Ovary (tissue), 3 donors: ENCODE data around the gene TMIGD2.

Experiments
- EP300 ChIP-seq: sonication (generic); formaldehyde crosslinking; IDR thresholded peaks from one replicate; pipeline ENCODE4 v1.6.1; 2017; ENCODE audit warnings: antibody characterized with exemption
- POLR2A ChIP-seq: fragments of 450-650 bp; IDR thresholded peaks from one replicate; pipeline ENCODE4 v1.6.1; 2017; ENCODE audit warnings: antibody characterized with exemption, mild to moderate bottlenecking, moderate library complexity
- TF ChIP-seq, protein P1 (sequence below), 3 donors: fragments of 450-650 bp in 2 of 3; fragments of 200-600 bp in 1 of 3; IDR thresholded peaks; one replicate each; pipeline versions ENCODE4 v1.5.1 to v1.8.0; 2016 to 2022; ENCODE audit warnings: antibody characterized with exemption in 3 of 3, mild to moderate bottlenecking in 1 of 3
- donor health status: DM: no; HTN: no; CAD: no.

DNA sequence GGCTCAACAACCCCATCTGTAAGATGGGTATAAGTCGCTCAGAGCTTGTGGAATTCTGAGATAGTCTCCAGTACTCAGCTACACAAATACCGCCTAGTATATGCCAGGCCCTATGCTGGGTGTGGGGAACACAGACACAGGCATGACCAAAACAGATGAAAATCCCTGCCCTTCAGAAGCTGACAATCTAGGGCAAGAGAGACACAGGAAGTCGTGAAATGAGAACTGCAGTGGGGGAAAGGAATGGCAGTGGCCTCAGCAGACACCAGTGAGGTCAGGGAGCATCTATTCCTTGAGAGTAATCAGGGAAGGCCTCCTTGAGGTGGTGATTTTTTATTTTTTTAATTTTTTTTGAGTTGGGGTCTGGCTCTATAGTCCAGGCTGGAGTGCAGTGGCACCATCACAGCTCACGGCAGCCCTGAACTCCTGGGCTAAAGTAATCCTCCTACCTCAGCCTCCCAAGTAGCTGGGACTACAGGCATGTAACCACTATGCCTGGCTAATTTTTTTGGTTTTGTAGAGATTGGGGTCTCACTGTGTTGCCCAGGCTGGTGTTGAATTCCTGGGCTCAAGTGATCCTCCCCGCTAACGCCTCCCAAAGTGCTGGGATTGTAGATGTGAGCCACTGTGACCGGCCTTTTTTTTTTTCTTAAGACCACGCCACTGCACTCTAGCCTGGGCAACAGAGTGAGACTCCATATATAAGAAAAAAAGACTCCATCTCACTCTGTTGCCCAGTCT is 3.2 kb downstream of the TMIGD2 start:
- TF ChIP-seq, protein P1, sequence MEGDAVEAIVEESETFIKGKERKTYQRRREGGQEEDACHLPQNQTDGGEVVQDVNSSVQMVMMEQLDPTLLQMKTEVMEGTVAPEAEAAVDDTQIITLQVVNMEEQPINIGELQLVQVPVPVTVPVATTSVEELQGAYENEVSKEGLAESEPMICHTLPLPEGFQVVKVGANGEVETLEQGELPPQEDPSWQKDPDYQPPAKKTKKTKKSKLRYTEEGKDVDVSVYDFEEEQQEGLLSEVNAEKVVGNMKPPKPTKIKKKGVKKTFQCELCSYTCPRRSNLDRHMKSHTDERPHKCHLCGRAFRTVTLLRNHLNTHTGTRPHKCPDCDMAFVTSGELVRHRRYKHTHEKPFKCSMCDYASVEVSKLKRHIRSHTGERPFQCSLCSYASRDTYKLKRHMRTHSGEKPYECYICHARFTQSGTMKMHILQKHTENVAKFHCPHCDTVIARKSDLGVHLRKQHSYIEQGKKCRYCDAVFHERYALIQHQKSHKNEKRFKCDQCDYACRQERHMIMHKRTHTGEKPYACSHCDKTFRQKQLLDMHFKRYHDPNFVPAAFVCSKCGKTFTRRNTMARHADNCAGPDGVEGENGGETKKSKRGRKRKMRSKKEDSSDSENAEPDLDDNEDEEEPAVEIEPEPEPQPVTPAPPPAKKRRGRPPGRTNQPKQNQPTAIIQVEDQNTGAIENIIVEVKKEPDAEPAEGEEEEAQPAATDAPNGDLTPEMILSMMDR (IDR thresholded peaks at IDR 0.05): no peak
- TF ChIP-seq POLR2A (no peak), EP300 (no peak)
